Osteoblast (primary cell): Measurements from ENCODE around the gene TMEM184A. TPM values are rescaled to one million over a fixed set of nuclear protein-coding genes. Genes with fewer than 3 reads are reported as not detected.

Experiments used
- DNase-seq: peaks from one replicate; pipeline ENCODE4 v3.0.0; 2011; ENCODE audit warnings: low spot score, mixed read lengths; ENCODE audit not compliant: insufficient read length; ENCODE audit errors: missing footprints
- H2AFZ ChIP-seq: 2 replicates; pipeline ENCODE4 v1.6.0; 2011; ENCODE audit warnings: mild to moderate bottlenecking, low read length
- H3K27ac ChIP-seq: 2 replicates; pipeline ENCODE4 v1.5.1; 2011; ENCODE audit warnings: mild to moderate bottlenecking, low read depth, low read length, moderate library complexity
- H3K27me3 ChIP-seq: 2 replicates; pipeline ENCODE4 v1.6.0; 2012; ENCODE audit warnings: mild to moderate bottlenecking, control low read depth, inconsistent platforms, low read length, moderate library complexity; ENCODE audit not compliant: insufficient read depth
- H3K36me3 ChIP-seq: 2 replicates; pipeline ENCODE4 v1.5.1; 2011; ENCODE audit warnings: mild to moderate bottlenecking, low read length, control low read depth, moderate library complexity; ENCODE audit not compliant: insufficient read depth
- H3K4me1 ChIP-seq: 2 replicates; pipeline ENCODE4 v1.5.1; 2011; ENCODE audit warnings: mild to moderate bottlenecking, low read length, control low read depth, moderate library complexity; ENCODE audit not compliant: insufficient read depth
- H3K4me2 ChIP-seq: 2 replicates; pipeline ENCODE4 v1.6.0; 2011; ENCODE audit warnings: mild to moderate bottlenecking, low read length; ENCODE audit not compliant: insufficient read depth
- H3K4me3 ChIP-seq: fragments of 200-600 bp; sonication (generic); 3 replicates; pipeline ENCODE4 v1.5.1; 2012; ENCODE audit warnings: mild to moderate bottlenecking, low read length, inconsistent platforms; ENCODE audit not compliant: insufficient read depth
- H3K79me2 ChIP-seq: 2 replicates; pipeline ENCODE4 v1.6.0; 2012; ENCODE audit warnings: mild to moderate bottlenecking, low read length, control low read depth, inconsistent platforms; ENCODE audit not compliant: insufficient read depth
- H3K9me3 ChIP-seq: 2 replicates; pipeline ENCODE4 v1.5.1; 2011; ENCODE audit warnings: low read depth, low read length, control low read depth
- H4K20me1 ChIP-seq: 2 replicates; pipeline ENCODE4 v1.6.0; 2012; ENCODE audit warnings: mild to moderate bottlenecking, low read length, control low read depth; ENCODE audit not compliant: insufficient read depth
- CTCF ChIP-seq: IDR thresholded peaks from 2 replicates; pipeline ENCODE4 v1.5.1; 2011; ENCODE audit warnings: mild to moderate bottlenecking, low read depth, low read length, moderate library complexity; ENCODE audit errors: extremely low read depth
- total RNA-seq: library from RNA; depleted of rRNA; stranded (reverse); fragments of >200 nt; gene quantifications from 2 replicates; pipeline ENCODE4 v1.2.3, GENCODE V29; 2012

TMEM184A gene
- total RNA-seq, 1 donor = under 0.01 TPM

- no peaks in the 10 kb centered on the region for H3K27me3 ChIP-seq
- no peaks in the 10 kb centered on the region for H3K4me1 ChIP-seq
- H3K4me2 ChIP-seq = no peak overlapping the region
- H2AFZ ChIP-seq = no peak overlapping the region
- H3K36me3 ChIP-seq = peaks cover 32% of the 10 kb centered on the region
- peaks cover 4% of the 10 kb centered on the region for H4K20me1 ChIP-seq
- TF ChIP-seq CTCF = no peak
- H3K9me3 ChIP-seq = no peaks in the 10 kb centered on the region
- no peak for DNase-seq
- H3K27ac ChIP-seq = no peak overlapping the region
- H3K4me3 ChIP-seq = no peak overlapping the region
- H3K79me2 ChIP-seq = peaks cover 17% of the 10 kb centered on the region
These were observed 59.3 kb downstream of the TMEM184A start for GRCh38 chr7:1496531-1497292.

- Histone ChIP-seq H3K79me2 (peaks cover 8% of the 10 kb centered on the region), H3K36me3 (peaks cover 38% of the 10 kb centered on the region), H3K27me3 (no peaks in the 10 kb centered on the region), H3K4me1 (no peaks in the 10 kb centered on the region), H2AFZ (no peak overlapping the region), H3K27ac (no peak overlapping the region), H3K9me3 (no peaks in the 10 kb centered on the region), H3K4me3 (no peak overlapping the region), H3K4me2 (no peak overlapping the region), H4K20me1 (peaks cover 4% of the 10 kb centered on the region)
- peak; percentile 97 for DNase-seq
- TF ChIP-seq CTCF = no peak
These were observed 60.3 kb downstream of the TMEM184A start for GRCh38 chr7:1495564-1496242.

- no peak overlapping the region for H3K4me3 ChIP-seq
- H3K27ac ChIP-seq = no peak overlapping the region
- H3K9me3 ChIP-seq = no peaks in the 10 kb centered on the region
- H3K36me3 ChIP-seq = peaks cover 39% of the 10 kb centered on the region
- no peaks in the 10 kb centered on the region for H3K4me1 ChIP-seq
- no peak for DNase-seq
- no peak for TF ChIP-seq CTCF
- H3K27me3 ChIP-seq = no peaks in the 10 kb centered on the region
- H2AFZ ChIP-seq = no peak overlapping the region
- no peaks in the 10 kb centered on the region for H4K20me1 ChIP-seq
- H3K79me2 ChIP-seq = peaks cover under 1% of the 10 kb centered on the region
- H3K4me2 ChIP-seq = no peak overlapping the region
These were observed 61.0 kb downstream of the TMEM184A start for GRCh38 chr7:1494866-1495563.

- H3K36me3 ChIP-seq = peaks cover 38% of the 10 kb centered on the region
- no peaks in the 10 kb centered on the region for H3K27me3 ChIP-seq
- no peak for TF ChIP-seq CTCF
- H3K27ac ChIP-seq = no peak overlapping the region
- DNase-seq = no peak
- H3K9me3 ChIP-seq = no peaks in the 10 kb centered on the region
- H3K4me3 ChIP-seq = no peak overlapping the region
- no peaks in the 10 kb centered on the region for H3K79me2 ChIP-seq
- H4K20me1 ChIP-seq = no peaks in the 10 kb centered on the region
- no peak overlapping the region for H3K4me2 ChIP-seq
- H2AFZ ChIP-seq = no peak overlapping the region
- H3K4me1 ChIP-seq = no peaks in the 10 kb centered on the region
These were observed 61.6 kb downstream of the TMEM184A start for GRCh38 chr7:1494447-1494846.
